Adrenal gland (tissue), 12 donors: ENCODE data around the gene CCDC93. TPM values are rescaled to one million over a fixed set of nuclear protein-coding genes. Genes with fewer than 3 reads are reported as not detected.

Experiments
- DNase-seq, 7 donors: peaks; one replicate each; pipeline ENCODE4 v3.0.0-alpha.2; 2019 to 2020
- H3K27ac ChIP-seq, 5 donors: fragments of 200-600 bp; sonication (generic) in 4 of 5; 1 replicate in 3 of 5; 2 replicates in 2 of 5; pipeline versions ENCODE4 v1.5.1 to v1.8.0; 2016 to 2020; ENCODE audit warnings: mild to moderate bottlenecking in 1 of 5
- H3K27me3 ChIP-seq: fragments of 200-600 bp; 2 replicates; pipeline ENCODE4 v1.8.0; 2021
- H3K36me3 ChIP-seq, 2 donors: fragments of 200-600 bp; replicated peaks in 1 of 2; 1 replicate in 1 of 2; 2 replicates in 1 of 2; pipeline versions ENCODE4 v1.5.1 to v1.8.0; 2018 to 2022
- H3K4me1 ChIP-seq, 2 donors: fragments of 200-600 bp; replicated peaks in 1 of 2; 1 replicate in 1 of 2; 2 replicates in 1 of 2; pipeline versions ENCODE4 v1.5.1 to v1.8.0; 2018 to 2021
- H3K4me3 ChIP-seq, 4 donors: fragments of 200-600 bp; sonication (generic) in 3 of 4; one replicate each; pipeline ENCODE4 v1.5.1; 2016 to 2018
- H3K9me3 ChIP-seq, 3 donors: fragments of 200-600 bp; sonication (generic) in 1 of 3; replicated peaks in 1 of 3; 1 replicate in 2 of 3; 2 replicates in 1 of 3; pipeline versions ENCODE4 v1.5.1 to v1.8.0; 2016 to 2021
- CTCF ChIP-seq, 6 experiments: fragments of 450-650 bp in 4 of 6; fragments of 200-600 bp in 2 of 6; sonication (generic) in 1 of 6; IDR thresholded peaks; 1 replicate in 5 of 6; 2 replicates in 1 of 6; pipeline versions ENCODE4 v1.5.1 to v1.8.0; 2016 to 2021; ENCODE audit warnings: antibody characterized with exemption in 6 of 6, mild to moderate bottlenecking in 2 of 6, moderate library complexity in 1 of 6
- POLR2A ChIP-seq, 2 donors: fragments of 450-650 bp; IDR thresholded peaks; one replicate each; pipeline ENCODE4 v1.6.1; 2017; ENCODE audit warnings: antibody characterized with exemption in 2 of 2, mild to moderate bottlenecking in 2 of 2, moderate library complexity in 1 of 2
- WGBS, 4 donors: extraction: QIAGEN DNeasy Blood & Tissue Kit in 2 of 4; methylation state at CpG; one replicate each; pipeline versions ENCODE4 v1.1.5 to v1.1.7; 2013 to 2017; 5-methylcytosine and 5-hydroxymethylcytosine counted together
- intact Hi-C, 2 donors: fragments of 100-400 bp; cut with DNase I; formaldehyde crosslinking; loops; one replicate each; pipeline versions ENCODE4 v1.14.1 to v1.15.0; 2022 to 2023
- polyA plus RNA-seq, 3 donors: library from polyadenylated mRNA; stranded (reverse); fragments of 200-250 nt in 2 of 3; fragments of 350-450 nt in 1 of 3; fragmentation: Illumina TruSeq in 1 of 3; extraction: RNeasy Lipid Tissue Mini Kit (QIAGEN cat#74804) in 1 of 3; gene quantifications; one replicate each; pipeline ENCODE4 v1.2.3, GENCODE V29; 2013 to 2014
- total RNA-seq, 9 donors: library from RNA; depleted of rRNA in 4 of 9; stranded (reverse); fragments of >200 nt in 4 of 9; fragments of 120-200 nt in 1 of 9; fragmentation: NEBNext Ultra II Directional in 1 of 9; extraction: Animal tissue kit (Norgen Biotek cat#: 25700) in 1 of 9; gene quantifications; one replicate each; pipeline versions ENCODE4 v1.1.0 to v1.2.4, GENCODE V29; 2013 to 2023
- donor health status: healthy with polysubstance abuse.
- donor health status: Bipolar disorder and iron deficiency.
- donor health status: DM: yes; HTN: yes; CAD: no.
- donor health status: DM: no; HTN: no; CAD: no.
- donor health status: DM: no; HTN: no; CAD: no.
- donor health status: DM: yes; HTN: yes; CAD: no.

The CCDC93 gene
- total and polyA plus RNA-seq, 12 donors: 10.9 to 50.6 (median 33.8) TPM

- Histone ChIP-seq H3K27ac (peak overlapping the region in 4 of 5 donors; percentile 65 to 96 (median 94)), H3K4me1 (peaks cover 15 to 35% of the 10 kb centered on the region in 2 donors), H3K36me3 (peaks cover 0 to 3% of the 10 kb centered on the region in 2 donors), H3K4me3 (peak overlapping the region; percentile 77 to 99 (median 78)), H3K27me3 (no peaks in the 10 kb centered on the region), H3K9me3 (no peaks in the 10 kb centered on the region)
- TF ChIP-seq POLR2A (IDR thresholded peaks at IDR 0.05): no peak
- TF ChIP-seq CTCF (IDR thresholded peaks at IDR 0.05): no peak
- 0 to 1% (median 0%) methylated on average over 8 to 48 of the region's 48 CpGs for WGBS, 4 donors
- intact Hi-C loops: no loop called here
- peak; percentile 66 to 81 (median 73) for DNase-seq
Observed at GRCh38 chr2:118013221-118013723, 598 bp downstream of the CCDC93 start.

GRCh38 chr2:118012778-118013177 lies 1.1 kb downstream of the CCDC93 start:
- Histone ChIP-seq H3K36me3 (peaks cover 0 to 8% of the 10 kb centered on the region in 2 donors), H3K4me1 (peaks cover 15 to 35% of the 10 kb centered on the region in 2 donors), H3K9me3 (no peaks in the 10 kb centered on the region), H3K27me3 (no peaks in the 10 kb centered on the region), H3K4me3 (peak overlapping the region in 3 of 4 donors; percentile 77 to 99 (median 80)), H3K27ac (peak overlapping the region in 3 of 5 donors; percentile 92 to 96 (median 95))
- no peak for DNase-seq
- 18 to 32% (median 27%) methylated on average over 6 of the region's 6 CpGs for WGBS, 4 donors
- intact Hi-C loops: no loop called here
- no peak for TF ChIP-seq POLR2A (IDR thresholded peaks at IDR 0.05)
- TF ChIP-seq CTCF (IDR thresholded peaks at IDR 0.05): no peak

GRCh38 chr2:118010473-118010872 lies 3.4 kb downstream of the CCDC93 start:
- peaks cover 0 to 26% of the 10 kb centered on the region in 2 donors for H3K36me3 ChIP-seq
- no peak for DNase-seq
- H3K4me1 ChIP-seq: peaks cover 20 to 52% of the 10 kb centered on the region in 2 donors
- no peak overlapping the region for H3K4me3 ChIP-seq
- no peaks in the 10 kb centered on the region for H3K9me3 ChIP-seq
- TF ChIP-seq CTCF (IDR thresholded peaks at IDR 0.05): no peak
- TF ChIP-seq POLR2A (IDR thresholded peaks at IDR 0.05): no peak
- intact Hi-C loops: no loop called here
- no peaks in the 10 kb centered on the region for H3K27me3 ChIP-seq
- H3K27ac ChIP-seq: no peak overlapping the region

GRCh38 chr2:118006861-118007260 lies 7.0 kb downstream of the CCDC93 start:
- H3K4me3 ChIP-seq: no peak overlapping the region
- peaks cover 5 to 35% of the 10 kb centered on the region in 2 donors for H3K4me1 ChIP-seq
- H3K9me3 ChIP-seq: no peaks in the 10 kb centered on the region
- H3K27me3 ChIP-seq: no peaks in the 10 kb centered on the region
- TF ChIP-seq POLR2A (IDR thresholded peaks at IDR 0.05) (no peak), CTCF (IDR thresholded peaks at IDR 0.05) (no peak)
- H3K36me3 ChIP-seq: peaks cover 0 to 46% of the 10 kb centered on the region in 2 donors
- intact Hi-C loops: no loop called here
- 46 to 60% (median 57%) methylated on average over 2 of the region's 2 CpGs for WGBS, 4 donors
- peak overlapping the region in 3 of 5 donors; percentile 10 to 43 (median 40) for H3K27ac ChIP-seq
- peak in 3 of 7 donors; percentile 28 to 42 (median 29) for DNase-seq
